NCI-H2227 treated with DMSO at 0.1 percent for 48 hours (cell line): Measurements from ENCODE around the gene ZC3H12A.
A peak's percentile ranks its signal among the peaks of the same experiment; 100 is the strongest.

ENCODE experiments used
- DNase-seq: peaks from one replicate; lab custom pipeline; 2025; lab: John Stamatoyannopoulos, UW

Gene ZC3H12A

DNA sequence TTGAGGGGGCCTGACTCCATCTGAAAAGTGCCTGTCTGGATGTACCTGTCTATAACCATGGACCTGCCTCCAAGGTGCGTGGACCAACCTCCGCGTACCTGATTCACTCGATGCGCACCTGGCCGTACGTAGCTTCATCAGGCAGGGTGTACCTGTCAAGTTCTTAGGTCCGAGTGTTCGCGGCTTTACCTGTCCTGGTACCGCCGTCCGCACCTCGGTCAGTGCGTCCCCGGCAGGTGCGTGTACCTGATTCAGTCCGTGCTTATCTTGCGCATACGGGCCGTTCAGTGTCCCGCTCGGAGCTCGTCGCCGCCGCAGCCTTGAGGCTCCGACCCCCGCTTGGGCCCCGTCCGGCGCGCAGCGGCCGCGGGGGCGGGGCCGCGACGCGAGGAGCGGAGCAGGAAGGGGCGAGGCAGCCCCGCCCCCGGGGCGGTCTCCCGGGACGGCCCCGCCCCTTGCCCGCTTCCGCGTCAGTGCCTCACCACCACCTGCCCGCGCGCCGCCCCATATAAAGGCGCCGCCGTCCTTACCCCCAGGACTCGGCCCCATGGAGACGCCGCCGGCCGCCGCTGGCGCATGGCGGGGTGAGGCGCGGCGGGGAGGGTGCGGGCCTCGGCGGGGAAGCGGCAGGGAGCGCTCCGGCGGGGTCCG is at the start of gene ZC3H12A:
ZC3H12A (plus strand) TSS at position 535 of the 651 bp plus-strand sequence. CDS start 917 bp downstream, outside the sequence.
- peak; percentile 70 for DNase-seq

DNA sequence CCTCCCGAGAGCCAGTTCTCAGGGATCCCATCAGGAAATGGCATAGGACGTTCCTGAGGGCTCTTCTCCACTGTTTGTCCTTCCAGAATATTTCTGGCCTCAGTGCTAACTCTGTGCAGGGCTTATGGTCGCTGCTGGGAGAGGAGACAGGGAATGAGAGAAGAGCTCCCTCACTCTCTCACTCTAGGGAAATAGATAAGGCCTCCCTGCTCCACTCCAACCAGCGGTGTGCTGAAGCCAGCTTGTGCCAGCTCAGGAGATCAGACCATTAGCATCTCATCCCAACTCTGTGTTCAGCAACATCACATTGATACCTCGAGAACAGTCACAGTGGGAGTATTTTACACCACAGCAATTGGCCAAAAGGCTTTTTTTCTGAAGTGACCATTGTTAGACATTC is 49.2 kb upstream of the ZC3H12A start:
- no peak for DNase-seq

GRCh38 chr1:37429029-37429428 is 45.4 kb upstream of the ZC3H12A start:
- DNase-seq, result no peak

DNA sequence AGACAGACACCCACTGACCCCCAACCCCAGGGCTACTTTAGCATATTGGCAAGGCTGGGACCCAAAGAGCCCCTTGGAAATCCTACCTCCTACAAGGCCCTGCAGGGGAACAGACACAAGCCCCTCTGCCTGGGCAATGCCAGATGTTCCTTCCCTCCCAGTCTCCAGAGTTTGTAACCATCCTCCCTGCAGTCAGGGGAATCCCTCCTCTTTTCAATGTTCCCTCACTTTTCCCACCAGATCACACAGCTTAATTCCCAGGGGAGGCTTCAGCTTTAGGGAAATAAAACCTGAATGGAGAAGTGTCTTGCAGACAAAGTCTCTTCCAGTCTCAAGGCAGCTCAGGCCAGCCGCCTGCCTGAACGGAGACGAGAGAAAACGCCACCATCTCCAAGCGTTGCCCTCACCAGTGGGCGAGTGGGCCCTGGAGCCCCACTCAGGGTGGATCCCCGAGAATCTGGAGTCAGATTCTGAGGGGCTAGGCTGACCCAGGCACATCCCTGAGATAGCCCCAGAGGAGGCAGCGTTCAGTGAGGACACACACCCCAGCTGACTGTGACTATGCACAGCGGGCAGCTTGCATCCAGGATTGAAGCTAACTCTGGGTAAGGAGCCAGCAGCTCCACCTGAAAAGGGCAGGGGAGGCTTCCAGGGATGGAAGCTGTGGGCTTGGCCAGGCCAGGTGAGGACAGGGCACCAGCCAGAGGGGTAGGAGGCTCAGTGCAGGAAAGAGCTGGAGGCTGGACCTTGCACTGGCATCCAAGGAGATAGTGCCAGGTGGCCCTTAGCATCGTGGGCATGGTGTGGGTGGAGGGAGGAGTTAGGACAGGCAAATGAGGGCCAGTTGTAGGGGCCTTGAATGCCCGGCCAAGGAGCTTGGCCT is 44.0 kb upstream of the ZC3H12A start:
- no peak for DNase-seq

DNA sequence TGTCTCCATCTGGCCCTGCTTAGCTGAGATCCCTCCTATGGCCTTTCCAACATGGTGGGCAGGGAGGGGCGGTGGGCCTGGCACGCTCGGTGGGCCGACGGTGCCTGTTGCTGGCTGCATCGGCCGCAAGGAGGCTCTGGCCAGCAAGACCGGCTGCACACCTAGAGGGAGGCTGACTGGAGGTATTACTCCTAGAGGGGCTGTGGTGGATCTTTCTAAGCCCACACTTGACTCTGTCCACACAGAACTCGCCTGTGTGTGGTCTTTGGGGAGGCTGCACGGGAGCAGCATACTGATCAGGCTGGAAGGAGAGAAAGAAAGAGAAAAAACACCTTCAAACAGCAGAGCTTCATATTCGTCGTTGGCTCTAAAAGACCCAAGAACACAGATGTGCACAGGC is 41.7 kb upstream of the ZC3H12A start:
- DNase-seq, result no peak

- DNase-seq, result no peak
Observed at GRCh38 chr1:37433171-37433570, 41.2 kb upstream of the ZC3H12A start.

GRCh38 chr1:37434292-37435225 is 39.8 kb upstream of the ZC3H12A start:
- DNase-seq, result peak; percentile 48

DNA sequence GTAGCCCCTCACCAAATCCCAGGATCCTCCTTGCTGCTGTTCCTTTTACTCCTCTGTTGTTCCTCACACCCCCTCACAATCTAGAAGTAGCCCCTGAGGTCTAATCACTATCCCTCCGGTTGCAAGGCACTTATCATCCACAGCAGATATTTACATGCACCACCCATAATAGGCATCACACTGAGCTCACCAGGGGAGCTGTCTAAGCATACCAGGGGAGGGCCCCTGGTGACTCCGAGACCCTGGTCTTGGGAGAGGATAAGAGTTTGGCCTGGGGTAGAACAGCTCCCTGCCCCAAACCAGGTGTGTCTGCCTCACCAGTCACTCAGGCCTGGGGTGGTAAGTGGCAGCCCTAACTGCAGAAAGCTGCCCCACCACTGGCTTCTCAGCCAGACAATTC is 37.3 kb upstream of the ZC3H12A start:
- no peak for DNase-seq

GRCh38 chr1:37438037-37438868 is 36.1 kb upstream of the ZC3H12A start:
- peak; percentile 60 for DNase-seq

DNA sequence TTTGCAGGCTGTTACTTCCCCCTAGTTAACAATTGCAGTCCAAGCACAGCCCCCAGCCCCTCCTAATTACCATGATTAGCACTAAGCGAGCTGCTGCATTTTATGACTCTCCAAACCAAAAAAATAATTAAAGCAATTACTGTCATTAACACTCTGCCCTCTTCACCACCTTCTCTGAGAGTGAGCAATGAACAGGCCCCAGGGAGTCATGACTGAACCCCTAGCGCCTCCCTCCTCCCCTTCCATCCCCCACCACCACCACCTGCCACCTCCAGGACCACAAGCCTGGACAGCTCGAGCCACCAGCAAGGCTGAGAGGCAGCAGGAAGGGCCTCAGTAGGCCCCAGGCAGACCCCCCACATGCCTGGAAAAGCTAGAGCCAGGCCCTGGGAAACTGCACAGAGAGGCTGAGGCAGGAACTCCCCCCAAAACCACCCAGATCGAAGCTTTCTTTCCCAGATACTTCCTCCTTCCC is 35.5 kb upstream of the ZC3H12A start:
- DNase-seq, result peak; percentile 60

DNA sequence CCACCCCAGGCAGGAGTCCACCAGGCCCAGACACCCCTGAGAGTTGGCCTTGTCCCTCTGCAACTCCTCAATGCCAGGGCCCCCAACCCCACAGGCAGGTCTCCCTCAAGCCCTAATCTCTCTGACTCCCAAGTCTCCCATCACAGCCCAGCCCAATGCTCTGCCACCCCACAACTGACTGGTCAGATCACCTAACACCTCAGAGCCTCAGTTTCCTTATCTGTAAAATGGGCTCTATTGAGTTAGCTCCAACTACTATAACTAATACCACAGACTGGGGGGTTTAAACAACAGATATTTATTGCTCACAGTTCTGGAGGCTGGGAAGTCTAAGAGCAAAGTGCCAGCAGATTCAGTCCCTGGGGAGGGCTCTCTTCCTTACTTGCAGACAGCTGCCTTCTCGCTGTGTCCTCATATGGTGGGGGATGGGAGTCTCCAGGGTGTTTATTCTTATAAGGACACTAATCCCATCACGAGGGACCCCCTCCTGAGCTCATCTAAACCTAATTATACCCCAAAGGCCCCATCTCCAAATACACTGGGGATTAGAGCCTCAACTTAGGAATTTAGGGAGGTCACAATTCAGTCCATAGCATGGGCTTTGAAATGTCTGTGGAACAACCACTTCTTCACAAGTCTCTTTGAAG is 34.9 kb upstream of the ZC3H12A start:
- DNase-seq, result no peak

DNA sequence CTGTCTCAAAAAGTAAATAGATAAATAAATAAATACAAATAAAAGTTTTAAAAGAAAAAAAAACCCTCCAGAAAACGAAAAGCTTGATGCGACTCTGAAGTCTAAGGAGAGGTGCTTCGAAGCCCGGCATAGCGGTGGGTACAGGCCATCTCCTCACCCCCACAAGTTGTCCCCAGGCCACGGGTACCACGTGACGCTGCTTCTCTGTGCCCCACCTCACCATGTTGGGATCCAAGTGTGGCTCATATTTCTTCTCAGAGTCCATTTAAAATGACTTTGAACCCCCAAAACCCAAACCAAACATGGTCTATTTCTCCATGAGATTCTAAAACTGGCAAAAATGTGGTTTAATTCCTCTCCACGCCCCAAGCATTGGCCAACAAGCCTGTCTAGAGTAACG is 32.9 kb upstream of the ZC3H12A start:
- no peak for DNase-seq

- DNase-seq, result no peak
Observed at GRCh38 chr1:37442139-37442538, 32.2 kb upstream of the ZC3H12A start.

- no peak for DNase-seq
Observed at GRCh38 chr1:37442644-37443043, 31.7 kb upstream of the ZC3H12A start.

DNA sequence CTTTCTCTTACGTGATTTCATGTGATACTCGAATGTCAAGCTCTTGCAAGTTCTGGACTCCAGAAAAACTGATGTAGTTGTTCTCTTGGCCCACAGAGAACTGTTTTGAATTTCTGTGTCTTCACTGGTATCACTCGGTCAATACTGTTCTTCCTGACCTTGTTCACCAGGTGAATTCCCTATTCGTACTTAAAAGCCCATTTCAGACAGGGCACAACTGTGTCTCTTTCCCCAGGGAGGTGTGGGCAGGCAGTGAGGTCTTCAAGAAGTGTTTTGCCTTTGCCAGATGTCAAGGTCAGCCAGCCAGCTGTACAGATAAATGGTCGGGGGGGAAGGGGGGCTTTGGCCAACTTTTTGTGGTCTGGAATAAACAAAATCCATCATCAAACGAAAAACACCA is 27.5 kb upstream of the ZC3H12A start:
- no peak for DNase-seq

GRCh38 chr1:37448185-37448584 is 26.2 kb upstream of the ZC3H12A start:
- DNase-seq, result no peak

- no peak for DNase-seq
Observed at GRCh38 chr1:37448691-37449417, 25.5 kb upstream of the ZC3H12A start.

GRCh38 chr1:37449936-37450335 is 24.4 kb upstream of the ZC3H12A start:
- DNase-seq, result no peak

DNA sequence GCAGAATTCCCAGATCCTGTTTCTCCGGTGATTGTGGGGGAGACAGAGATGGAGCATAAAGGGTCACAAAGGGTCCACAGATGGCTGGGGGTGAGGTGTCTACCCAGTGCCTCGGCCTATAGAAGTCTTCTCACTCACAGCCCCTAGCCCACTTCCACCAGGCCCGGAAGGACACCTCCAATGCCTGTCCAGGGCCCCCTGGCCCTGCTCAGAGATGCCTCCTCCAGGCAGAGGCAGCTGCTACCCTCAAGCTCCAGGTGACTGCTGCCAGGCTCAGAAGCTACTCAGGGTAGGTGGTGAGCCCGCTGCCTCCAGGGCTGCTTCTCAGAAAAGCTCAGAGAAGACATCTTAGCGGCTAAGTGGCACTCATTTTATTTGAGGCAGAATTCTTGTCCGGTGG is 22.0 kb upstream of the ZC3H12A start:
- no peak for DNase-seq

DNA sequence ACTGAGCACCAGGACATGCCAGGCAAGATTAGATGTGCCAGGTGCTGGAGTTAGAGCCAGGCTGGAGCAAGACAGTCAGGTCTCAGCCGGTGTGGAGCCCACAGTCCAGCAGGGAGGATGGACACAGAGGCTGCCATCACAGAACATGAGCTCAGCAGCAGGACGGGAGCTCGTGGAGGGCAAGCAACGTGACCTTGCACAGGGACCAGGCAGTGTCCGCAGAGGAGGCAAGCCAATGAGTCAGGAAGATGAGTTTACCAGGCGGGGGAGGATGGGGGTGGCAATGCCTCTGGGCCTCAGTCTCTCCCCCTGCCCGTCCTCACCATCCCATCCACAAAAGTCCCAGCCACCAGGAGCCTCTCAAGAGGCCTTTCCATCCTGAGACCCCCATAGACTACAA is 20.7 kb upstream of the ZC3H12A start:
- DNase-seq, result no peak
